GM18867 (cell line): ENCODE measurements around the gene C19orf67.

Source experiments
- ATAC-seq: cut with Tn5 transposase; IDR thresholded peaks from one replicate; pipeline ENCODE4 v1.9.1; 2021; ENCODE audit warnings: mild to moderate bottlenecking, moderate library complexity; ENCODE audit not compliant: unreplicated experiment

C19orf67 gene

GRCh38 chr19:14085309-14085995 lies at the start of gene C19orf67:
Gene C19orf67 (minus strand): TSS chr19:14085783. CDS start chr19:14085627, 156 bp downstream.
- ATAC-seq = no peak

- ATAC-seq = no peak
These were observed 49.8 kb upstream of the C19orf67 start for GRCh38 chr19:14135355-14135754.

GRCh38 chr19:14127929-14128509 lies 42.4 kb upstream of the C19orf67 start:
- peak; percentile 43 for ATAC-seq

GRCh38 chr19:14127176-14127575 lies 41.6 kb upstream of the C19orf67 start:
- no peak for ATAC-seq

- no peak for ATAC-seq
These were observed 37.3 kb upstream of the C19orf67 start for GRCh38 chr19:14122924-14123323.

GRCh38 chr19:14120497-14120780 lies 34.9 kb upstream of the C19orf67 start:
- no peak for ATAC-seq

GRCh38 chr19:14119644-14120496 lies 34.3 kb upstream of the C19orf67 start:
- no peak for ATAC-seq

- no peak for ATAC-seq
These were observed 33.6 kb upstream of the C19orf67 start for GRCh38 chr19:14119146-14119545.

- no peak for ATAC-seq
These were observed 32.8 kb upstream of the C19orf67 start for GRCh38 chr19:14118165-14119051.

GRCh38 chr19:14117668-14118164 lies 32.1 kb upstream of the C19orf67 start, which contains the start of gene PRKACA:
Gene PRKACA (minus strand): TSS chr19:14117762. CDS start chr19:14117547, 215 bp downstream.
- ATAC-seq = peak; percentile 87

- peak; percentile 8 for ATAC-seq
These were observed 31.5 kb upstream of the C19orf67 start for GRCh38 chr19:14116918-14117578.

- ATAC-seq = no peak
These were observed 30.9 kb upstream of the C19orf67 start for GRCh38 chr19:14116525-14116917.

- no peak for ATAC-seq
These were observed 30.2 kb upstream of the C19orf67 start for GRCh38 chr19:14115756-14116155.

GRCh38 chr19:14114854-14115253 lies 29.3 kb upstream of the C19orf67 start:
- no peak for ATAC-seq

- ATAC-seq = no peak
These were observed 28.9 kb upstream of the C19orf67 start for GRCh38 chr19:14114439-14114838.

- ATAC-seq = no peak
These were observed 28.3 kb upstream of the C19orf67 start for GRCh38 chr19:14113762-14114414.

GRCh38 chr19:14112809-14113385 lies 27.3 kb upstream of the C19orf67 start:
- no peak for ATAC-seq

- no peak for ATAC-seq
These were observed 26.6 kb upstream of the C19orf67 start for GRCh38 chr19:14112051-14112808.

- ATAC-seq = no peak
These were observed 25.9 kb upstream of the C19orf67 start for GRCh38 chr19:14111486-14111885.
